A549 (cell line): Measurements from ENCODE around the gene TAF10. TPM values are rescaled to one million over a fixed set of nuclear protein-coding genes. Genes with fewer than 3 reads are reported as not detected.

Experiments used
- ATAC-seq, 2 experiments: fragments of 200-7000 bp in 1 of 2; fragments of >200 bp in 1 of 2; cut with Nextera tagmentation in 1 of 2; cut with Tn5 transposase in 1 of 2; 3 replicates each; pipeline versions ENCODE4 v1.8.0 to v1.9.1; 2018 to 2020; ENCODE audit warnings: mild to moderate bottlenecking in 1 of 2, moderate library complexity in 1 of 2
- CTCF ChIA-PET: fragments of 300-600 bp; sonication (Branson Sonifier 250); formaldehyde crosslinking; extraction: SDS; loops from one replicate; lab custom pipeline; 2021; ENCODE audit warnings: antibody characterized with exemption, inconsistent platforms; lab: Yijun Ruan, JAX
- POLR2A ChIA-PET: fragments of 350-600 bp; formaldehyde crosslinking; extraction: SDS; loops from one replicate; lab custom pipeline; 2021; ENCODE audit warnings: antibody characterized with exemption, inconsistent platforms; lab: Yijun Ruan, JAX
- DNase-seq, 2 experiments: peaks; one replicate each; pipeline versions ENCODE4 v3.0.0 to v3.0.0-alpha.2; 2011 to 2016; ENCODE audit warnings: low read depth in 1 of 2, low spot score in 1 of 2
- FAIRE-seq: peaks from 2 replicates; lab custom pipeline; 2011; peaks lifted over from hg19 to GRCh38; lab: Jason Lieb, UNC
- H3K27ac ChIP-seq, 2 experiments: fragments of >200 bp; sonication (Bioruptor Twin); formaldehyde crosslinking; 3 replicates each; pipeline ENCODE4 v1.5.1; 2016 to 2017
- H3K4me1 ChIP-seq: fragments of >200 bp; sonication (Bioruptor Twin); formaldehyde crosslinking; 3 replicates; pipeline ENCODE4 v1.6.1; 2016
- H3K4me2 ChIP-seq: fragments of >200 bp; sonication (Bioruptor Twin); formaldehyde crosslinking; 3 replicates; pipeline ENCODE4 v1.6.1; 2016
- H3K4me3 ChIP-seq: fragments of >200 bp; sonication (Bioruptor Twin); formaldehyde crosslinking; 3 replicates; pipeline ENCODE4 v1.5.1; 2016
- H3K9me3 ChIP-seq: fragments of >200 bp; sonication (Bioruptor Twin); formaldehyde crosslinking; 3 replicates; pipeline ENCODE4 v1.6.1; 2016
- ATOH8 ChIP-seq: fragments of 250-450 bp; sonication (Bioruptor Pico); IDR thresholded peaks from 2 replicates; pipeline ENCODE4 v1.5.0; 2020; ENCODE audit warnings: low read depth, mild to moderate bottlenecking, moderate library complexity
- EHF ChIP-seq: fragments of 250-450 bp; sonication (Bioruptor Pico); IDR thresholded peaks from 2 replicates; pipeline ENCODE4 v1.5.0; 2020; ENCODE audit warnings: mild to moderate bottlenecking
- EHMT2 ChIP-seq: fragments of 200-600 bp; sonication (generic); IDR thresholded peaks from 2 replicates; pipeline ENCODE4 v1.6.1; 2016; ENCODE audit warnings: antibody characterized with exemption, low read depth, mild to moderate bottlenecking, moderate library complexity
- EP300 ChIP-seq, 2 experiments: fragments of >200 bp; sonication (Bioruptor Twin); formaldehyde crosslinking; IDR thresholded peaks; 2 replicates in 1 of 2; 3 replicates in 1 of 2; pipeline ENCODE4 v1.6.1; 2016 to 2017
- FOSB ChIP-seq: fragments of 250-450 bp; sonication (Bioruptor Pico); IDR thresholded peaks from 2 replicates; pipeline ENCODE4 v1.5.0; 2020; ENCODE audit warnings: mild to moderate bottlenecking, moderate library complexity
- FOSL2 ChIP-seq, 2 experiments: fragments of 450-650 bp in 1 of 2; fragments of >200 bp in 1 of 2; sonication (Bioruptor Twin) in 1 of 2; formaldehyde crosslinking; IDR thresholded peaks; 2 replicates each; pipeline versions ENCODE4 v1.5.0 to v1.6.1; 2016 to 2020; ENCODE audit warnings: mild to moderate bottlenecking in 1 of 2, moderate library complexity in 1 of 2
- GATA3 ChIP-seq: IDR thresholded peaks from 2 replicates; pipeline ENCODE4 v1.6.1; 2012; ENCODE audit warnings: borderline replicate concordance
- HOXB5 ChIP-seq: fragments of 250-450 bp; sonication (Bioruptor Pico); IDR thresholded peaks from 2 replicates; pipeline ENCODE4 v1.5.0; 2020; ENCODE audit warnings: mild to moderate bottlenecking, moderate library complexity
- JUN ChIP-seq, 2 experiments: fragments of >200 bp; sonication (Bioruptor Twin); formaldehyde crosslinking; IDR thresholded peaks; 2 replicates in 1 of 2; 3 replicates in 1 of 2; pipeline ENCODE4 v1.6.1; 2016 to 2017
- KDM5A ChIP-seq: fragments of 200-600 bp; sonication (generic); IDR thresholded peaks from 2 replicates; pipeline ENCODE4 v1.6.1; 2016; ENCODE audit warnings: antibody characterized with exemption, mild to moderate bottlenecking
- MAFK ChIP-seq: fragments of 450-650 bp; IDR thresholded peaks from 2 replicates; pipeline ENCODE4 v1.6.1; 2014; ENCODE audit not compliant: partially characterized antibody
- MAX ChIP-seq: IDR thresholded peaks from 2 replicates; pipeline ENCODE4 v1.6.1; 2012
- NFE2L2 ChIP-seq: fragments of 150-350 bp; conservative IDR thresholded peaks from 2 replicates; pipeline ENCODE4 v1.6.1; 2014; ENCODE audit warnings: low read length
- PHF8 ChIP-seq: fragments of 200-600 bp; sonication (generic); IDR thresholded peaks from 2 replicates; pipeline ENCODE4 v1.6.1; 2016; ENCODE audit warnings: low read depth, mild to moderate bottlenecking, antibody characterized with exemption, moderate library complexity, borderline replicate concordance
- POLR2A ChIP-seq: IDR thresholded peaks from 2 replicates; pipeline ENCODE4 v1.6.1; 2012; ENCODE audit warnings: mild to moderate bottlenecking, low read length
- RFX5 ChIP-seq: fragments of 450-650 bp; IDR thresholded peaks from 2 replicates; pipeline ENCODE4 v1.7.1; 2014; ENCODE audit warnings: antibody characterized with exemption, mild to moderate bottlenecking, moderate library complexity
- RNF2 ChIP-seq: fragments of 200-600 bp; sonication (generic); IDR thresholded peaks from 2 replicates; pipeline ENCODE4 v1.6.1; 2016; ENCODE audit warnings: low read depth, mild to moderate bottlenecking, antibody characterized with exemption, moderate library complexity, borderline replicate concordance
- ZNF302 ChIP-seq: fragments of 250-450 bp; sonication (Bioruptor Pico); IDR thresholded peaks from 2 replicates; pipeline ENCODE4 v1.9.0; 2021; ENCODE audit warnings: inconsistent platforms, mild to moderate bottlenecking, moderate library complexity
- WGBS: methylation state at CpG from one replicate; pipeline ENCODE4 v1.1.6; 2017; ENCODE audit errors: missing lambda C conversion rate; 5-methylcytosine and 5-hydroxymethylcytosine counted together
- polyA minus RNA-seq: library from RNA; depleted of rRNA, polyadenylated mRNA; stranded (reverse); fragments of >200 nt; gene quantifications from 2 replicates; pipeline ENCODE4 v1.2.3, GENCODE V29; 2011; rRNA and poly(A)+ RNA removed
- polyA plus RNA-seq, 4 experiments: library from polyadenylated mRNA; depleted of rRNA in 3 of 4; stranded (reverse); fragments of >200 nt; fragmentation: RNase III in 1 of 4; extraction: RNeasy Plus Mini Kit Qiagen cat#74134 plus additional on column Dnase treatment in 1 of 4; gene quantifications; 2 replicates in 3 of 4; 3 replicates in 1 of 4; pipeline ENCODE4 v1.2.3, GENCODE V29; 2011 to 2017
- TF ChIP-seq, protein P1 (sequence below): fragments of >200 bp; sonication (Bioruptor Twin); formaldehyde crosslinking; IDR thresholded peaks from 3 replicates; pipeline ENCODE4 v1.6.1; 2016
- TF ChIP-seq, protein P2 (sequence below): fragments of 200-600 bp; sonication (generic); IDR thresholded peaks from 2 replicates; pipeline ENCODE4 v1.6.1; 2016; ENCODE audit warnings: antibody characterized with exemption, mild to moderate bottlenecking, moderate library complexity
- TF ChIP-seq, protein P3 (sequence below): IDR thresholded peaks from 2 replicates; pipeline ENCODE4 v1.6.1; 2012; ENCODE audit warnings: low read depth, borderline replicate concordance
- TF ChIP-seq, protein P4 (sequence below): fragments of 450-650 bp; IDR thresholded peaks from 2 replicates; pipeline ENCODE4 v1.6.1; 2014; ENCODE audit warnings: antibody characterized with exemption
- TF ChIP-seq, protein P5 (sequence below): fragments of 150-350 bp; IDR thresholded peaks from 2 replicates; pipeline ENCODE4 v1.6.1; 2014; ENCODE audit warnings: low read depth, mild to moderate bottlenecking, low read length
- TF ChIP-seq, protein P6 (sequence below): IDR thresholded peaks from 2 replicates; pipeline ENCODE4 v1.6.1; 2012

The TAF10 gene
- polyA plus RNA-seq (2011; rRNA removed) (174 and 242 TPM in 2 replicates), polyA plus RNA-seq (2017; fragmentation: RNase III; extraction: RNeasy Plus Mini Kit Qiagen cat#74134 plus additional on column Dnase treatment) (124 to 138 TPM (median 135 TPM) in 3 replicates), polyA minus RNA-seq (170 and 186 TPM in 2 replicates)
- 206 and 229 TPM in 2 replicates for polyA plus RNA-seq (2012; cell fraction: cytosol; rRNA removed)
- polyA plus RNA-seq (2012; cell fraction: nucleus; rRNA removed): 128 and 138 TPM in 2 replicates

DNA sequence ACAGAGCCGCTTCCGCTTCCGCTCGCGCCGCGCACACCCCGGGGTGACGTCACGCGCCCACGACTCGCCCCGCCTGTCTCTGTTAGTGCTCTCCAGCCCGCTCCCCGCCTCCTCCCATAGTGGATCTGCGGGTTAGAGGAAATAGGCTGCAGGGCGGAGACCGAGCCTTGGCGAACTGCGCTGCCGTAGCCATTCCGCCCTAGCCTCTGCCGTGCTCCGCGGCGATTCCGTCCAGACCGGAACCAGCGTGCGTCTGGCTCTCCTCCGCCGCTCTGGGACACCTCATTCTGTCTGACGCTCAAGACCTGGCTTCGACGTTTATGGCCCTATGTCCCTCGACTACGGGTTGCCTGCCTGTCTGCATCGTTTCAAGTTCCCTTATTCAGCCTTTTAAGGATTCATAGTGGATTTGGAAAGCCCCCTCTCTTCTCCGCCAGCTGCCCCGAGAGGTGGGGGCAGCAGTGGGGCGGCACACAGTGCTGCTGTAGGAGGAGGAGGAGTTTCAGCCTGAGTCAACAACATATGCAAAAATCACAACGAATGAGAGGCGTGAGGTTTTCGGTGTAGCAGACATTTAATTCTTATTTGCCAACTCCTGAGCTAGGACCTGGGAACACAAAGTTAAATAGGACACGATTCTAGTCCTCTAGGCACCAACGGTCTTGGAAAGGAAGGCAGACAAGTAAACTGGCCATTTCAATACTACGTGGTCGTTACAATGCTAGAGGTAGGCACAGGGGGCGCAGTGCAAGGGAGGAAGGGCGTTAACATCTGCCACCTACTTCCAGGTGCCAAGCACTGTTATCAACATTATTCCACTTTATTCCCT is at the start of gene TAF10:
TAF10 (minus strand) TSS at position 4 of the 829 bp plus-strand sequence. CDS start 27 bp downstream, outside the sequence.
- Histone ChIP-seq H3K4me3 (peak within 1 kb of the TSS; percentile 78), H3K4me2 (peak within 1 kb of the TSS; percentile 93), H3K27ac (peak within 1 kb of the TSS; percentile 92 to 98), H3K9me3 (no peaks in the 10 kb centered on the region), H3K4me1 (peaks cover 18% of the 10 kb centered on the region)
- ChIA-PET POLR2A (interaction anchor here (0.6 to 1.8 kb wide), 6 partner anchors 9 to 131 kb away, joined by 4 to 15 read pairs (median 4); partner anchors contain the start of genes ARFIP2, ILK, MRPL17 and RRP8), CTCF (interaction anchor here (0.5 to 4.3 kb wide), 14 partner anchors 8 to 1314 kb away, joined by 3 to 27 read pairs (median 4); partner anchors contain the start of gene MRPL17)
- FAIRE-seq: peak; percentile 49
- 4% methylated on average over 25 of the region's 51 CpGs for WGBS
- peak; percentile 90 to 94 for ATAC-seq
- peak; percentile 89 to 94 for DNase-seq
- TF ChIP-seq KDM5A: no peak
- no peak for TF ChIP-seq FOSL2 (IDR thresholded peaks at IDR 0.05)
- TF ChIP-seq FOSL2 (CRISPR knock-in tag; IDR thresholded peaks at IDR 0.05): peak; percentile 68; the same call in 1 of the 2 replicates
- TF ChIP-seq GATA3: no peak; the same call in 1 of the 2 replicates
- TF ChIP-seq, protein P1, sequence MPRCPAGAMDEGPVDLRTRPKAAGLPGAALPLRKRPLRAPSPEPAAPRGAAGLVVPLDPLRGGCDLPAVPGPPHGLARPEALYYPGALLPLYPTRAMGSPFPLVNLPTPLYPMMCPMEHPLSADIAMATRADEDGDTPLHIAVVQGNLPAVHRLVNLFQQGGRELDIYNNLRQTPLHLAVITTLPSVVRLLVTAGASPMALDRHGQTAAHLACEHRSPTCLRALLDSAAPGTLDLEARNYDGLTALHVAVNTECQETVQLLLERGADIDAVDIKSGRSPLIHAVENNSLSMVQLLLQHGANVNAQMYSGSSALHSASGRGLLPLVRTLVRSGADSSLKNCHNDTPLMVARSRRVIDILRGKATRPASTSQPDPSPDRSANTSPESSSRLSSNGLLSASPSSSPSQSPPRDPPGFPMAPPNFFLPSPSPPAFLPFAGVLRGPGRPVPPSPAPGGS: peak; percentile 93
- TF ChIP-seq, protein P2, sequence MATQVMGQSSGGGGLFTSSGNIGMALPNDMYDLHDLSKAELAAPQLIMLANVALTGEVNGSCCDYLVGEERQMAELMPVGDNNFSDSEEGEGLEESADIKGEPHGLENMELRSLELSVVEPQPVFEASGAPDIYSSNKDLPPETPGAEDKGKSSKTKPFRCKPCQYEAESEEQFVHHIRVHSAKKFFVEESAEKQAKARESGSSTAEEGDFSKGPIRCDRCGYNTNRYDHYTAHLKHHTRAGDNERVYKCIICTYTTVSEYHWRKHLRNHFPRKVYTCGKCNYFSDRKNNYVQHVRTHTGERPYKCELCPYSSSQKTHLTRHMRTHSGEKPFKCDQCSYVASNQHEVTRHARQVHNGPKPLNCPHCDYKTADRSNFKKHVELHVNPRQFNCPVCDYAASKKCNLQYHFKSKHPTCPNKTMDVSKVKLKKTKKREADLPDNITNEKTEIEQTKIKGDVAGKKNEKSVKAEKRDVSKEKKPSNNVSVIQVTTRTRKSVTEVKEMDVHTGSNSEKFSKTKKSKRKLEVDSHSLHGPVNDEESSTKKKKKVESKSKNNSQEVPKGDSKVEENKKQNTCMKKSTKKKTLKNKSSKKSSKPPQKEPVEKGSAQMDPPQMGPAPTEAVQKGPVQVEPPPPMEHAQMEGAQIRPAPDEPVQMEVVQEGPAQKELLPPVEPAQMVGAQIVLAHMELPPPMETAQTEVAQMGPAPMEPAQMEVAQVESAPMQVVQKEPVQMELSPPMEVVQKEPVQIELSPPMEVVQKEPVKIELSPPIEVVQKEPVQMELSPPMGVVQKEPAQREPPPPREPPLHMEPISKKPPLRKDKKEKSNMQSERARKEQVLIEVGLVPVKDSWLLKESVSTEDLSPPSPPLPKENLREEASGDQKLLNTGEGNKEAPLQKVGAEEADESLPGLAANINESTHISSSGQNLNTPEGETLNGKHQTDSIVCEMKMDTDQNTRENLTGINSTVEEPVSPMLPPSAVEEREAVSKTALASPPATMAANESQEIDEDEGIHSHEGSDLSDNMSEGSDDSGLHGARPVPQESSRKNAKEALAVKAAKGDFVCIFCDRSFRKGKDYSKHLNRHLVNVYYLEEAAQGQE: 0 out of 2 replicates have a peak, but pooled peaks have one; percentile 35
- TF ChIP-seq EHF (CRISPR knock-in tag): peak; percentile 59; the same call in 1 of the 2 replicates
- TF ChIP-seq, protein P3, sequence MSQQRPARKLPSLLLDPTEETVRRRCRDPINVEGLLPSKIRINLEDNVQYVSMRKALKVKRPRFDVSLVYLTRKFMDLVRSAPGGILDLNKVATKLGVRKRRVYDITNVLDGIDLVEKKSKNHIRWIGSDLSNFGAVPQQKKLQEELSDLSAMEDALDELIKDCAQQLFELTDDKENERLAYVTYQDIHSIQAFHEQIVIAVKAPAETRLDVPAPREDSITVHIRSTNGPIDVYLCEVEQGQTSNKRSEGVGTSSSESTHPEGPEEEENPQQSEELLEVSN: peak; percentile 30; the same call in 1 of the 2 replicates
- no peak for TF ChIP-seq ZNF302 (CRISPR knock-in tag)
- TF ChIP-seq NFE2L2: no peak
- TF ChIP-seq PHF8: 0 out of 2 replicates have a peak, but pooled peaks have one; percentile 26
- TF ChIP-seq EHMT2: no peak
- peak; percentile 78; the same call in 1 of the 2 replicates for TF ChIP-seq RFX5
- 0 out of 2 replicates have a peak, but pooled peaks have one; percentile 21 for TF ChIP-seq ATOH8 (CRISPR knock-in tag)
- TF ChIP-seq, protein P4, sequence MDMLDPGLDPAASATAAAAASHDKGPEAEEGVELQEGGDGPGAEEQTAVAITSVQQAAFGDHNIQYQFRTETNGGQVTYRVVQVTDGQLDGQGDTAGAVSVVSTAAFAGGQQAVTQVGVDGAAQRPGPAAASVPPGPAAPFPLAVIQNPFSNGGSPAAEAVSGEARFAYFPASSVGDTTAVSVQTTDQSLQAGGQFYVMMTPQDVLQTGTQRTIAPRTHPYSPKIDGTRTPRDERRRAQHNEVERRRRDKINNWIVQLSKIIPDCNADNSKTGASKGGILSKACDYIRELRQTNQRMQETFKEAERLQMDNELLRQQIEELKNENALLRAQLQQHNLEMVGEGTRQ: no peak
- TF ChIP-seq, protein P5, sequence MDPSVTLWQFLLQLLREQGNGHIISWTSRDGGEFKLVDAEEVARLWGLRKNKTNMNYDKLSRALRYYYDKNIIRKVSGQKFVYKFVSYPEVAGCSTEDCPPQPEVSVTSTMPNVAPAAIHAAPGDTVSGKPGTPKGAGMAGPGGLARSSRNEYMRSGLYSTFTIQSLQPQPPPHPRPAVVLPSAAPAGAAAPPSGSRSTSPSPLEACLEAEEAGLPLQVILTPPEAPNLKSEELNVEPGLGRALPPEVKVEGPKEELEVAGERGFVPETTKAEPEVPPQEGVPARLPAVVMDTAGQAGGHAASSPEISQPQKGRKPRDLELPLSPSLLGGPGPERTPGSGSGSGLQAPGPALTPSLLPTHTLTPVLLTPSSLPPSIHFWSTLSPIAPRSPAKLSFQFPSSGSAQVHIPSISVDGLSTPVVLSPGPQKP: no peak
- 0 out of 2 replicates have a peak, but pooled peaks have one; percentile 52 for TF ChIP-seq RNF2
- peak; percentile 96 for TF ChIP-seq POLR2A
- TF ChIP-seq JUN (IDR thresholded peaks at IDR 0.05): peak; percentile 54 to 87; a peak in 4 of 5 replicates
- TF ChIP-seq HOXB5 (CRISPR knock-in tag): peak; percentile 18; the same call in 1 of the 2 replicates
- TF ChIP-seq EP300 (IDR thresholded peaks at IDR 0.05): no peak
- TF ChIP-seq MAFK: peak; percentile 10
- TF ChIP-seq FOSB: no peak
- peak; percentile 87 for TF ChIP-seq MAX
- TF ChIP-seq, protein P6, sequence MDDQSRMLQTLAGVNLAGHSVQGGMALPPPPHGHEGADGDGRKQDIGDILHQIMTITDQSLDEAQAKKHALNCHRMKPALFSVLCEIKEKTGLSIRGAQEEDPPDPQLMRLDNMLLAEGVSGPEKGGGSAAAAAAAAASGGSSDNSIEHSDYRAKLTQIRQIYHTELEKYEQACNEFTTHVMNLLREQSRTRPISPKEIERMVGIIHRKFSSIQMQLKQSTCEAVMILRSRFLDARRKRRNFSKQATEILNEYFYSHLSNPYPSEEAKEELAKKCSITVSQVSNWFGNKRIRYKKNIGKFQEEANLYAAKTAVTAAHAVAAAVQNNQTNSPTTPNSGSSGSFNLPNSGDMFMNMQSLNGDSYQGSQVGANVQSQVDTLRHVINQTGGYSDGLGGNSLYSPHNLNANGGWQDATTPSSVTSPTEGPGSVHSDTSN: peak; percentile 69; the same call in 1 of the 2 replicates
